ENCODE measurements around the gene LMX1A. TPM values are rescaled to one million over a fixed set of nuclear protein-coding genes. Genes with fewer than 3 reads are reported as not detected.

LMX1A gene
- total RNA-seq, 1 donor from 2014 or later = 0.21 TPM

DNA sequence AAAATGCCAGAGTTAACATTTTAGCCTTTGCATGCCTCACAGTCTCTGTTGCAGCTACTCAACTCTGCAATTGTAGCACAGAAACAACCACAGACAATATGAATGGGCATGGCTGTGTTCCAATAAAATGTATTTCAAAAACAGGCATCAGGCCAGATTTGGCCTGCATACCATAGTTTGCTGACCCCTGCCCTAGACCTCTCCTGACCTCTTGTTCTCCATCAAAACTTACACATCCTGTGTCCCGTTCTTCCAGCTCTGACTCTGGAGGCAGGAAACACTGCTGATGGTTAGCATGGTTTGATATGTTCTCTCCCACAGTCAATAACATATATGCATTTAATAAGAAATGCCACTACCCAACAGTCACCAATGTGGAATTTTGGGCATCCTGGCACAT is 138.6 kb downstream of the LMX1A start:
- DNase-seq (no peak), ATAC-seq (no peak)
- Histone ChIP-seq H3K4me1 (no peaks in the 10 kb centered on the region), H3K27ac (no peak overlapping the region), H3K27me3 (ENCODE audit: low read depth) (no peaks in the 10 kb centered on the region), H3K9me3 (no peaks in the 10 kb centered on the region), H3K36me3 (no peaks in the 10 kb centered on the region), H3K4me3 (no peak overlapping the region)
- no peak for TF ChIP-seq CTCF (IDR thresholded peaks at IDR 0.05)
- intact Hi-C loops (cut with DNase I) = no loop called here

DNA sequence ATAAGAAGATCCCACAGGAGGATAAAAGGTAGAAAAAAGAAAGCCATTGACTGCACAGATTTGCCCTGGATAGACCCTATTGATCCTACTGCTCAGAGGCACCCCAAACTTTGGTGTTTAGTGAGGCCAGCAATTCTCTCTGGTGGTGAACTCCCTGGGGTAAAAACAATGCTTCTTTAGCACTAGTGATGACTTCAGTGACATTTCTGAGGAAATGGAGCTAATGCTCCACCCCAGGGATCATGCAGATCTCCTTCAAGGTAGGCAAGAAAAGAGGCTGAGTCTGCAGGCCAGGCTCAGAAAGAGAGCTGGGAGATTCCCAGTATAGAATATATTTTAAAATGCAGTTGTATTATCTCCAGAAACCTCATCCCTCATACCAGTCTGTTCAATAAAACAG is 140.3 kb downstream of the LMX1A start:
- Histone ChIP-seq H3K36me3 (no peaks in the 10 kb centered on the region), H3K4me1 (no peaks in the 10 kb centered on the region), H3K4me3 (no peak overlapping the region), H3K27ac (no peak overlapping the region), H3K27me3 (ENCODE audit: low read depth) (peaks cover under 1% of the 10 kb centered on the region), H3K9me3 (no peaks in the 10 kb centered on the region)
- intact Hi-C loops (cut with DNase I) = no loop called here
- no peak for ATAC-seq
- DNase-seq = no peak
- TF ChIP-seq CTCF (IDR thresholded peaks at IDR 0.05) = no peak

DNA sequence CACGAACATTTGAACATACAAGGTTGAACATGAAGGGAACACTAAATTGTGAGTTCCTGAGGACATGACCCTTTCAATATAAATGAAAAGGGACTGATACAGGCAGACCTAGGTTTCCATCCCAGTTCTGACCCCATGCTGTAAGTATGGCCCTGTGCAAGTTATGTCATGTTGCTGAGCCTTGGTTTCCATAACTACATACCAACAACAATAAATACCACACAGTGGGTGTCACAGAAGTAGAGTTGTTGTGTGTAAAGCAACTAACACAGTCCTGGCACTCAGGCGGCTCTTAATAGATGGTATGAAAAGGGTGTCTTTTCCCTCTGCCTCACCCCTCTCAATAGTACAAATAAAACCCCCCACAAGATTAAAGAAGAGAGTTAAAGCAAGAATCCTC is 140.8 kb downstream of the LMX1A start:
- ATAC-seq = no peak
- intact Hi-C loops (cut with DNase I) = no loop called here
- Histone ChIP-seq H3K4me3 (no peak overlapping the region), H3K4me1 (no peaks in the 10 kb centered on the region), H3K36me3 (no peaks in the 10 kb centered on the region), H3K9me3 (no peaks in the 10 kb centered on the region), H3K27ac (no peak overlapping the region), H3K27me3 (ENCODE audit: low read depth) (peaks cover 3% of the 10 kb centered on the region)
- no peak for DNase-seq
- TF ChIP-seq CTCF (IDR thresholded peaks at IDR 0.05) = no peak

DNA sequence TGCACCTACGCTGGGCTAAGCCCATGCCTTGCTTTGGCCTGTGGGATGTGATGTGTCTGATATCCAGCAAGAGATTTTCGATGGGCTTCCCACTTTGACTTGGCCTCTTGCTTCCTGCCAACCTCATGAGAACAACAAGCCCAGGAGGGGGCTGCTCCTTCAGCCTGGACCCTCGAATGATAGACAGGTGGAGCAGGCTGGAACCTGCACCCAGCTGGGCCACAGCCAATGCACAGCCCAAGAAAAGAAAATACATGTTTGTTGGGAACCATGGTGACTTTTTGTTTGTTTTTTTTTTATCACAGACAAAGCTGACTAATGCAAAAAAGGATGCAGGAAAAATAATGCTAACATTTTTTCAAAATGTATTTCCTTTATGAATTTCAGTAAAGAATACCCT is 144.3 kb downstream of the LMX1A start:
- DNase-seq = no peak
- no peaks in the 10 kb centered on the region for H3K9me3 ChIP-seq
- intact Hi-C loops (cut with DNase I) = no loop called here
- H3K27ac ChIP-seq = no peak overlapping the region
- H3K36me3 ChIP-seq = no peaks in the 10 kb centered on the region
- peaks cover 3% of the 10 kb centered on the region for H3K27me3 ChIP-seq (ENCODE audit: low read depth)
- H3K4me1 ChIP-seq = no peaks in the 10 kb centered on the region
- H3K4me3 ChIP-seq = no peak overlapping the region
- ATAC-seq = no peak
- TF ChIP-seq CTCF (IDR thresholded peaks at IDR 0.05) = no peak

GRCh38 chr1:165207853-165208515 is 148.5 kb downstream of the LMX1A start:
- TF ChIP-seq CTCF (IDR thresholded peaks at IDR 0.05) = no peak
- H3K27ac ChIP-seq = no peak overlapping the region
- no peak for ATAC-seq
- H3K4me3 ChIP-seq = no peak overlapping the region
- DNase-seq = no peak
- H3K9me3 ChIP-seq = no peaks in the 10 kb centered on the region
- peaks cover 3% of the 10 kb centered on the region for H3K27me3 ChIP-seq (ENCODE audit: low read depth)
- H3K4me1 ChIP-seq = no peaks in the 10 kb centered on the region
- H3K36me3 ChIP-seq = no peaks in the 10 kb centered on the region
- intact Hi-C loops (cut with DNase I) = no loop called here
